Subcutaneous adipose tissue (tissue), 4 donors: ENCODE data around the gene ATP11C. TPM values are rescaled to one million over a fixed set of nuclear protein-coding genes. Genes with fewer than 3 reads are reported as not detected.

Experiments
- total RNA-seq, 4 donors: library from RNA; depleted of rRNA; stranded (reverse); fragments of >200 nt; gene quantifications; one replicate each; pipeline ENCODE4 v1.1.0, GENCODE V29; 2016
- TF ChIP-seq, protein P1 (sequence below): fragments of 450-650 bp; IDR thresholded peaks from one replicate; pipeline ENCODE4 v1.5.1; 2016; ENCODE audit warnings: low read depth, mild to moderate bottlenecking, control low read depth, antibody characterized with exemption, moderate library complexity

Gene ATP11C
- total RNA-seq, 4 donors from 2014 or later = 35.8 to 52.6 (median 38.6) TPM

DNA sequence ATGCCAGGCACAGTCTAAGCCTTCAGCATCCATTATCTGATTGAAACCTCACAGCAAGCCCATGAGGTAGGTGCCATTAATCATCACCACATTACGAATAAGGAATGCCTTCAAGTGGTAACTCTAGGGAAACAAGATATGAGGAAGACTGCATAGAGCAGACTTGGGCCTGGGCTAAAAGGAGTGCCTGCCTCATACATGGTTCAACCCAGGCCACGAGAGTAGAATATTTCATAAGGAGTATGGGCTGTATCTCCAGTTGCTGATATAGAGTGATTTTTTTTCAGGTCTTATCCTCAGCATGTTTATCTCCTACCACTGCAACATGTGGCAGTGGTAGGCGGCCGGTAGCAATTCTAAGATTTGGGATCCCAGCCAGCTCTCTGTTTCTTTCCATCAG is 51.7 kb downstream of the ATP11C start:
- TF ChIP-seq, protein P1, sequence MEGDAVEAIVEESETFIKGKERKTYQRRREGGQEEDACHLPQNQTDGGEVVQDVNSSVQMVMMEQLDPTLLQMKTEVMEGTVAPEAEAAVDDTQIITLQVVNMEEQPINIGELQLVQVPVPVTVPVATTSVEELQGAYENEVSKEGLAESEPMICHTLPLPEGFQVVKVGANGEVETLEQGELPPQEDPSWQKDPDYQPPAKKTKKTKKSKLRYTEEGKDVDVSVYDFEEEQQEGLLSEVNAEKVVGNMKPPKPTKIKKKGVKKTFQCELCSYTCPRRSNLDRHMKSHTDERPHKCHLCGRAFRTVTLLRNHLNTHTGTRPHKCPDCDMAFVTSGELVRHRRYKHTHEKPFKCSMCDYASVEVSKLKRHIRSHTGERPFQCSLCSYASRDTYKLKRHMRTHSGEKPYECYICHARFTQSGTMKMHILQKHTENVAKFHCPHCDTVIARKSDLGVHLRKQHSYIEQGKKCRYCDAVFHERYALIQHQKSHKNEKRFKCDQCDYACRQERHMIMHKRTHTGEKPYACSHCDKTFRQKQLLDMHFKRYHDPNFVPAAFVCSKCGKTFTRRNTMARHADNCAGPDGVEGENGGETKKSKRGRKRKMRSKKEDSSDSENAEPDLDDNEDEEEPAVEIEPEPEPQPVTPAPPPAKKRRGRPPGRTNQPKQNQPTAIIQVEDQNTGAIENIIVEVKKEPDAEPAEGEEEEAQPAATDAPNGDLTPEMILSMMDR = no peak

DNA sequence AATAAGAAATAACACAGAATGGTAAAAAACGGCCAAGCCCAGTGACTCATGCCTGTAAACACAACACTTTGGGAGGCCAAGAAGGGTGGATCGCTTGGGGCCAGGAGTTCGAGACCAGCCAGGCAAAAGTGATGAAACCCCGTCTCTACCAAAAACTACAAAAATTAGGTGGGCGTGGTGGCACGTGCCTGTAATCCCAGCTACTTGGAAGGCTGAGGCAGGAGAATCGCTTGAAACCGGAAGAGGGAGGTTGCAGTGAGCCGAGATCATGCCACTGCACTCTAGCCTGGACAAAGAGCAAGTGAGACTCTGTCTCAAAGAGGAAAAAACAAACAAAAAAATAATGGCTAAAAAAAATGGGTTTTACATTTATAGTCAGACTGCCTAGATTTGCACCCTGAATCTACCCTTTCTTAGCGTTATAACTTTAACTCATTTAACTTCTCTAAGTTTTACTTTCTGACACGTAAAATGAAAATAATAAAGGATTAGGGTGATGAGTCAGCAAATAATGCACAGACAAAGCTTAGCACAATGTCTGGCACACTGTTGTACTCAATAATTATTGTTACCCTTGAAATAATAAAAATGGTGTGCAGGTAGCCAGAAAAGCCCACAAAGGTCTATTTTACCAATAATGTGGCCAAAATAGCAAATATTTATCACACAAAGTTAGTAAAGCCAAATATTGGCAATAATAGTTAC is 55.0 kb downstream of the ATP11C start:
- TF ChIP-seq, protein P1 = no peak

DNA sequence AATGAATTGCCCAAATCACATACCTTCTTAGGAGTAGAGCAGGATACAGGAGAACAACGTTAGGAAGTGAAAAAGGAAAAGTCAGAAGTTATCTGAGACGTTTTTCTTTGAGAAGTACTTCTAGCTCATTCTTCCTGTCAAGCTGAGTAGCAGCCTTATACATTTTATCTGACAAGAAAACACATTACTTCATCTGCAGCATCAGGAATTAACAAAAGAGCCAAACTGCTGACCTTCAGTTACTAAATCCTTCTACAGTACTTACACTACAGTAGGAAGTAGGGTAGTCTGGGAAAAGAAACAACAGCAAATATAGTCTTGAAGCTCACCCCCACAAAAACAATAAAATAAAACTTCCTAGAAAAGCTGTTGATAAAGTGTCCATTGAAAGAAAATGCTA is 57.0 kb downstream of the ATP11C start:
- TF ChIP-seq, protein P1 = no peak

DNA sequence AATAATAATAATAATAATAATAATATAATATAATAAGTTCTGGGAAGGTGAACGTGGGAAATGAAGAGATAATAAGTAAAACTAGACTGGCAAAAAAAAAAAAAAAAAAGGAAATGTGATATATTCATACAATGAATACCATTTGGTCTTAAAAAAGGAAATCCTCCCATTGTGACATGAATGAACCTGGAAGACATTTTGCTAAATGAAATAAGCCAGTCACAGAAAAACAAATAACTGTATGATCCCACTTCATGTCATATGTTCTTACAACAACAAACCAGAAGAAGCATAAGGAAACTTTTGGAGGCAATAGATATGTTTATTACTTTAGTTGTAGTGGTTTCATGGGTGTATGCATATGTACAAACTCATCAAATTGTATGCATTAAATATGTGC is 63.1 kb downstream of the ATP11C start:
- TF ChIP-seq, protein P1 = no peak

DNA sequence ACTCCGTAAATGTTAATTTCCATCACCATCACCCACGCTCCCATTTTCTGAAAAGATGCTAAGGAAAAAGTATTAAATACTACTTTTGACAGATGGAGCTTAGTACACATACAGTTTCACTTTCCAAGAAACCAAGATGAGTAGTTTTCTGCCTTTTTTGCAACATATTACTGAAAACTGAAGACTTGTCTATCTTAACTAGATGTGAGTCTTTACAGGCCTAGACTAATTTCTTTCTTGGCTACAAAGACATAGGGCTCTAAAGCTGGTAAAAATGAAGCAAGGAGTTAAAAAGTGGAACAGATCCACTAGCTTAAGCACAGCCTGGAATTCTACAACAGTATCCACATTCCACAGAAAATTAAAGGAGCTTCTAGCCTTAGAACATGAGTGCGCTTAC is 68.2 kb downstream of the ATP11C start:
- TF ChIP-seq, protein P1 = no peak

DNA sequence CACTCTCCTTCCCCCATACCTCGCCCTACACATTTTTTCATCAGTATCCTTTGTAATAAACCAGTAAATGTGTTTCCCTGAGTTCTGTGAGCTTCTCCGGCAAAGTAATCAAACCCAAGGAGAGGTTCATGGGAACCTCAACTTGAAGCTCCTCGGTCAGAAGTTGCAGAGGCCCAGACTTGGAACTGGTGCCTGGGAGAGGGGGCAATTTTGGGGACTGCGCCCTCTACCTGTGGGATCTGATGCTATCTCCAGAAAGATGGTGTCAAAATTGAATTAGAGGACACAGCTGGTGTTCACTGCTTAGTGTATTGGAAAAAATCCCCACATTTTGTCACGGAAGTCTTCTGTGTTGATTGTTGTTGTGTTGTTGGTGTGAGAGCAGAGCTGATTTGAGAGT is 70.6 kb downstream of the ATP11C start:
- TF ChIP-seq, protein P1 = no peak

DNA sequence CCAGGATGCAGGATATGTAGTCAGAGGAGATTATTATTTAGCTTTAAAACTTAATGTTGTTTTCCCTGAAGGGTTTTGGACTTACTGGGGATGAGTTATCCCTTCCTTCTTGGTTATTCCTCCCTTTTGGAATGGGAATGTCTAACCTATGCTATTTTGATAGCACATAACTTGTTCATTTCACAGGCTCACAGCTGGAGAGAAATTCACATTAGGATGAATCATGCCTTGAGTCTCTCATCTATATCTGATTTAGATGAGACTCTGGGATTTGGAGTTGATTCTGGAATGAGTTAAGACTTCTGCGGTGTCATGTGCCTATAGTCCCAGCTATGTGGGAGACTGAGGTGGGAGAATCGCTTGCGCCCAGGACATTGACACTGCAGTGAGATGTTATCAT is 81.1 kb downstream of the ATP11C start:
- TF ChIP-seq, protein P1 = no peak
